ENCODE data around the gene NOTCH1. TPM values are rescaled to one million over a fixed set of nuclear protein-coding genes. Genes with fewer than 3 reads are reported as not detected.

Gene NOTCH1
- polyA plus RNA-seq, 2 of the 4 experiments (the other 2 are of a cell fraction), result 0.88 to 5.7 TPM

DNA sequence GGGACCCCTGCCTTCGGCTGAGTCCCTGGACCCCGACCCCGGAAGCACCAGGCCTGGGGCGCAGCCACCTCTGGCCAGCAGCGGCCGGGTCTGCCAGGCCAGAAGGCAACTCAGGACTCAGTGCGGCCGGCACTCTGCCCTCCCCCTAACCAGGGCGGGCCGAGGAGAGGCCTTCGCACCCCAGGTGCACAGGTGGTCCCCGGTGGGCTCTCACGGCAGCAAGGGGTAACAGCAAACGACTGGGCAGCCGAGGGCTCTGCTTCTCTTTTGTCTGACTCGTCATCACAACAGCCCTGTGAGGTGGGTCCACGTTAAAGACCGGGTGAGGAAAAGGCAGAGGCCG lies 20.7 kb upstream of the NOTCH1 start:
- TF ChIP-seq SMC3 (IDR thresholded peaks at IDR 0.05) (no peak), CBX2 (IDR thresholded peaks at IDR 0.05; ENCODE audit: borderline replicate concordance, low read depth) (no peak)
- DNase-seq (ENCODE audit: low read depth in 1 of 2, low spot score in 1 of 2), result no peak
- FAIRE-seq, result no peak
- ChIA-PET CTCF (interaction anchor here (1.2 kb wide), 1 partner anchor 10 kb away, joined by 4 read pairs; no protein-coding TSS in a partner anchor), POLR2A (no interaction called here)
- Histone ChIP-seq H3K4me1 (peaks cover 49% of the 10 kb centered on the region), H3K9me3 (no peaks in the 10 kb centered on the region), H3K4me2 (no peak overlapping the region), H3K27ac (peak overlapping the region; percentile 83 to 93; a peak in 5 of 6 replicates), H3K4me3 (no peak overlapping the region)
- WGBS (ENCODE audit: missing lambda C conversion rate), result 87% methylated on average over 14 of the region's 19 CpGs
- no peak for ATAC-seq

- DNase-seq (ENCODE audit: low read depth in 1 of 2, low spot score in 1 of 2), result no peak
- peaks cover 43% of the 10 kb centered on the region for H3K4me1 ChIP-seq
- peak overlapping the region in 1 of 2 experiments; percentile 93; a peak in 4 of 6 replicates for H3K27ac ChIP-seq
- H3K9me3 ChIP-seq, result no peaks in the 10 kb centered on the region
- WGBS (ENCODE audit: missing lambda C conversion rate), result 93% methylated on average over 26 of the region's 26 CpGs
- no peak overlapping the region for H3K4me3 ChIP-seq
- no peak overlapping the region for H3K4me2 ChIP-seq
- ChIA-PET POLR2A (no interaction called here), CTCF (interaction anchor here (1.2 to 4.6 kb wide), 3 partner anchors 9 to 81 kb away, joined by 4 to 28 read pairs (median 8); no protein-coding TSS in a partner anchor)
- no peak for ATAC-seq
- FAIRE-seq, result no peak
- TF ChIP-seq CHD4 (IDR thresholded peaks at IDR 0.05; ENCODE audit: borderline replicate concordance) (no peak), HOXB13 (CRISPR knock-in tag; IDR thresholded peaks at IDR 0.05; ENCODE audit: low read depth) (no peak), CBX2 (IDR thresholded peaks at IDR 0.05; ENCODE audit: borderline replicate concordance, low read depth) (no peak), ZNF302 (CRISPR knock-in tag; IDR thresholded peaks at IDR 0.05) (no peak), EP300 (IDR thresholded peaks at IDR 0.05) (no peak), ZSCAN20 (CRISPR knock-in tag; IDR thresholded peaks at IDR 0.05) (no peak), ZFP36 (IDR thresholded peaks at IDR 0.05; ENCODE audit: borderline replicate concordance, partially characterized antibody) (no peak), KDM1A (IDR thresholded peaks at IDR 0.05; ENCODE audit: low read depth) (no peak), HOXA7 (CRISPR knock-in tag; IDR thresholded peaks at IDR 0.05) (no peak), RARB (CRISPR knock-in tag; IDR thresholded peaks at IDR 0.05) (no peak), NFE2L2 (conservative IDR thresholded peaks at IDR 0.05; ENCODE audit: low read length) (no peak), HMGXB4 (CRISPR knock-in tag; IDR thresholded peaks at IDR 0.05; ENCODE audit: borderline replicate concordance) (no peak), JUN (IDR thresholded peaks at IDR 0.05) (no peak), HES2 (IDR thresholded peaks at IDR 0.05) (no peak), REST (IDR thresholded peaks at IDR 0.05) (no peak)
These were observed 20.1 kb upstream of the NOTCH1 start for GRCh38 chr9:136565715-136566552.
